Fibroblast of lung (primary cell): ENCODE measurements around the gene PRR35. TPM values are rescaled to one million over a fixed set of nuclear protein-coding genes. Genes with fewer than 3 reads are reported as not detected.

Source experiments
- DNase-seq, 2 donors: peaks; one replicate each; pipeline versions ENCODE4 v3.0.0 to v3.0.0-alpha.2; 2010; ENCODE audit warnings: low read depth in 2 of 2
- H2AFZ ChIP-seq: 2 replicates; pipeline ENCODE4 v1.5.1; 2012; ENCODE audit warnings: low read length, control low read depth, inconsistent platforms
- H3K27ac ChIP-seq: 2 replicates; pipeline ENCODE4 v1.5.1; 2011; ENCODE audit warnings: low read length, control low read depth; ENCODE audit not compliant: insufficient read depth
- H3K27me3 ChIP-seq: 2 replicates; pipeline ENCODE4 v1.5.1; 2011; ENCODE audit warnings: mild to moderate bottlenecking, low read length; ENCODE audit not compliant: control insufficient read depth, insufficient read depth
- H3K36me3 ChIP-seq: 2 replicates; pipeline ENCODE4 v1.5.1; 2011; ENCODE audit warnings: low read length; ENCODE audit not compliant: control insufficient read depth, insufficient read depth
- H3K4me1 ChIP-seq: 2 replicates; pipeline ENCODE4 v1.5.1; 2011; ENCODE audit warnings: low read length; ENCODE audit not compliant: control insufficient read depth, insufficient read depth; ENCODE audit errors: extremely low read depth
- H3K4me2 ChIP-seq: 2 replicates; pipeline ENCODE4 v1.5.1; 2011; ENCODE audit warnings: low read length, control low read depth; ENCODE audit not compliant: insufficient read depth; ENCODE audit errors: extremely low read depth
- H3K4me3 ChIP-seq, 4 experiments: fragments of 200-600 bp in 1 of 4; sonication (generic) in 1 of 4; replicated peaks in 1 of 4; 2 replicates each; pipeline ENCODE4 v1.5.1; 2011 to 2016; ENCODE audit warnings: low read length in 4 of 4, low read depth in 3 of 4, mild to moderate bottlenecking in 3 of 4, control low read depth in 2 of 4, inconsistent platforms in 1 of 4, mixed read lengths in 1 of 4; ENCODE audit not compliant: insufficient read depth in 1 of 4; ENCODE audit errors: control extremely low read depth in 1 of 4
- H3K79me2 ChIP-seq: 2 replicates; pipeline ENCODE4 v1.5.1; 2012; ENCODE audit warnings: mild to moderate bottlenecking, low read length, inconsistent platforms; ENCODE audit not compliant: control insufficient read depth, insufficient read depth
- H3K9ac ChIP-seq: 2 replicates; pipeline ENCODE4 v1.5.1; 2011; ENCODE audit warnings: mild to moderate bottlenecking, low read length, control low read depth; ENCODE audit not compliant: insufficient read depth
- H3K9me3 ChIP-seq: 2 replicates; pipeline ENCODE4 v1.5.1; 2012; ENCODE audit warnings: low read depth, low read length; ENCODE audit not compliant: control insufficient read depth, insufficient read depth
- H4K20me1 ChIP-seq: 2 replicates; pipeline ENCODE4 v1.5.1; 2011; ENCODE audit warnings: low read length; ENCODE audit not compliant: control insufficient read depth, insufficient read depth; ENCODE audit errors: extremely low read depth
- EZH2 ChIP-seq: IDR thresholded peaks from 2 replicates; pipeline ENCODE4 v1.5.1; 2012; ENCODE audit warnings: low read length, control low read depth, mild to moderate bottlenecking; ENCODE audit errors: missing control alignments
- polyA plus RNA-seq, 2 donors: library from polyadenylated mRNA; depleted of rRNA in 1 of 2; stranded (reverse) in 1 of 2; unstranded in 1 of 2; fragments of >200 nt; gene quantifications; 2 replicates each; pipeline ENCODE4 v1.2.1, GENCODE V29; 2011 to 2012; ENCODE audit warnings: missing spikeins in 1 of 2
- total RNA-seq: library from RNA; depleted of rRNA; stranded (reverse); fragments of >200 nt; gene quantifications from 2 replicates; pipeline ENCODE4 v1.2.1, GENCODE V29; 2014
- TF ChIP-seq, protein P1 (sequence below), 2 donors: IDR thresholded peaks in 1 of 2; conservative IDR thresholded peaks in 1 of 2; 1 replicate in 1 of 2; 2 replicates in 1 of 2; pipeline ENCODE4 v1.5.1; 2011 to 2012; ENCODE audit warnings: low read length in 2 of 2, control low read depth in 1 of 2, inconsistent platforms in 1 of 2, low read depth in 1 of 2, mild to moderate bottlenecking in 1 of 2

PRR35 gene
- total and polyA plus RNA-seq, 2 donors (not counting 1 experiment from before 2014, with no cell fraction given), result not detected

- peaks cover 17% of the 10 kb centered on the region for H3K4me1 ChIP-seq
- DNase-seq, result peak; percentile 9 to 22
- no peak overlapping the region for H2AFZ ChIP-seq
- H3K9ac ChIP-seq, result peak overlapping the region; percentile 7
- peaks cover 2% of the 10 kb centered on the region for H3K79me2 ChIP-seq
- H4K20me1 ChIP-seq, result no peaks in the 10 kb centered on the region
- H3K9me3 ChIP-seq, result no peaks in the 10 kb centered on the region
- H3K27ac ChIP-seq, result no peak overlapping the region
- H3K27me3 ChIP-seq, result peaks cover 11% of the 10 kb centered on the region
- H3K4me3 ChIP-seq, result no peak overlapping the region
- H3K36me3 ChIP-seq, result no peaks in the 10 kb centered on the region
- TF ChIP-seq, protein P1, sequence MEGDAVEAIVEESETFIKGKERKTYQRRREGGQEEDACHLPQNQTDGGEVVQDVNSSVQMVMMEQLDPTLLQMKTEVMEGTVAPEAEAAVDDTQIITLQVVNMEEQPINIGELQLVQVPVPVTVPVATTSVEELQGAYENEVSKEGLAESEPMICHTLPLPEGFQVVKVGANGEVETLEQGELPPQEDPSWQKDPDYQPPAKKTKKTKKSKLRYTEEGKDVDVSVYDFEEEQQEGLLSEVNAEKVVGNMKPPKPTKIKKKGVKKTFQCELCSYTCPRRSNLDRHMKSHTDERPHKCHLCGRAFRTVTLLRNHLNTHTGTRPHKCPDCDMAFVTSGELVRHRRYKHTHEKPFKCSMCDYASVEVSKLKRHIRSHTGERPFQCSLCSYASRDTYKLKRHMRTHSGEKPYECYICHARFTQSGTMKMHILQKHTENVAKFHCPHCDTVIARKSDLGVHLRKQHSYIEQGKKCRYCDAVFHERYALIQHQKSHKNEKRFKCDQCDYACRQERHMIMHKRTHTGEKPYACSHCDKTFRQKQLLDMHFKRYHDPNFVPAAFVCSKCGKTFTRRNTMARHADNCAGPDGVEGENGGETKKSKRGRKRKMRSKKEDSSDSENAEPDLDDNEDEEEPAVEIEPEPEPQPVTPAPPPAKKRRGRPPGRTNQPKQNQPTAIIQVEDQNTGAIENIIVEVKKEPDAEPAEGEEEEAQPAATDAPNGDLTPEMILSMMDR (conservative IDR thresholded peaks at IDR 0.05 in 1 of 2, IDR thresholded peaks at IDR 0.05 in 1 of 2; ENCODE audit: low read depth in 1 of 2, low read length in 2 of 2), result no peak
- TF ChIP-seq EZH2, result no peak
- no peak overlapping the region for H3K4me2 ChIP-seq
Measured at GRCh38 chr16:565419-566330, 5.5 kb downstream of the PRR35 start.

DNA sequence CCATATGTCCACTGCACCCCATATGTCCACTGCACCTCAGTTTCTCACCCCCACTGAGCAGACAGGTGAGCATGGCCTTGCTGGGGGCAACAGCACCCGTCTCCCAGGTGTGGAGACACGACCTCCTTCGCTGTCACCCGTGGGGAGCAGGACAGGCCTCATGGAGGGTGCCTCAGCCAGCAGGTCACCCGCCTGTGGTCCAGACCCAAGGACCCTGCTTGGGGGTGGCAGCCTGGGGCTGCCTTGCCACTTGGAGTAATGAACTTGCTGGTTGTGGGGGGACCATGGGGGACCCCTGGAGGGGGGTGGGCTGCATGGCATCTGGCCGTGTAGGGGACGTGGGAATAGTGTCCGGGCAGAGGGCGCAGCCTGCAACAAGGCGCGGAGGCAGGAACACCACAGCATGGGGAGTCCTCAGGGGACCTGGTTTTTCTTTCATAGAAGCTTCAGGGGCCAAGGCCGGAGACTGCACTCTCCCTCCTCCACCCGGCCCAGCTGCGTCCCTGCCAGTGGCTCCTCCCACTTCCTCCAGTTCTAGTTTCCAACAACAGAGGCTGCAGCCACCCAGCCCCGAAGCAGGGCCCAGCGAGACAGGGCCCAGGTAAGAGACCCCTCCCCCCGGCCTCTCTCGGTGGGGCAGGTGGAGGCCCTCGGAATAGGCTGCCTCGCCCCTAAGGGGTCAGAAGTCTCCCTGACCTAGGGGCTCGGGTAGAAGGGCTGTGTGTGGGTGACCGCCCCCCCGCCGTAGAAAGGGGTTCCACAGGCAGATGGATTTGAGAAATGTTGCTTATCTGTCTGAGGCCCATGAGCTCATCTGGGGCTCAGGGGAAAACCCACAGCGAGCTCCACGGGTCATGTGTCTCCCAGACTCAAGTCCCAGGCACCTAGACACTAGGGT, 6.5 kb downstream of the PRR35 start, which contains the start of gene NHLRC4:
Gene NHLRC4 (plus strand): TSS at position 531 of the 898 bp plus-strand sequence. CDS start 1,043 bp downstream, outside the sequence.
- H3K4me2 ChIP-seq, result peak within 1 kb of the TSS; percentile 64
- H3K9me3 ChIP-seq, result no peaks in the 10 kb centered on the region
- peak within 1 kb of the TSS; percentile 7 for H3K9ac ChIP-seq
- H2AFZ ChIP-seq, result no peak within 1 kb of the TSS
- no peak for TF ChIP-seq EZH2
- TF ChIP-seq, protein P1 (conservative IDR thresholded peaks at IDR 0.05 in 1 of 2, IDR thresholded peaks at IDR 0.05 in 1 of 2; ENCODE audit: low read depth in 1 of 2, low read length in 2 of 2), result no peak
- H3K36me3 ChIP-seq, result no peaks in the 10 kb centered on the region
- peaks cover 17% of the 10 kb centered on the region for H3K4me1 ChIP-seq
- peak within 1 kb of the TSS in 1 of 4 experiments; percentile 45 for H3K4me3 ChIP-seq
- peaks cover 9% of the 10 kb centered on the region for H3K79me2 ChIP-seq
- H3K27ac ChIP-seq, result no peak within 1 kb of the TSS
- peaks cover 2% of the 10 kb centered on the region for H3K27me3 ChIP-seq
- DNase-seq, result peak; percentile 31 to 60
- no peaks in the 10 kb centered on the region for H4K20me1 ChIP-seq
